ENCODE results near the gene SCPEP1.

DNA sequence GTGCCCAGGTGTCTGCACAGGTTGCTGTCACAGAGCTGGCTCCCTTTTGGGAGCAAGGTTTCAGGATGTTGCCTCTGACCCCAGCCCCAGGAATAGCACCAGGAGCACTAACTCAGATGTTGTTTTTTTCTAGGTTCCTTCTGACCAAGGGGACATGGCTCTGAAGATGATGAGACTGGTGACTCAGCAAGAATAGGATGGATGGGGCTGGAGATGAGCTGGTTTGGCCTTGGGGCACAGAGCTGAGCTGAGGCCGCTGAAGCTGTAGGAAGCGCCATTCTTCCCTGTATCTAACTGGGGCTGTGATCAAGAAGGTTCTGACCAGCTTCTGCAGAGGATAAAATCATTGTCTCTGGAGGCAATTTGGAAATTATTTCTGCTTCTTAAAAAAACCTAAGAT, 28.1 kb downstream of the SCPEP1 start:
- TF ChIP-seq, protein P1, sequence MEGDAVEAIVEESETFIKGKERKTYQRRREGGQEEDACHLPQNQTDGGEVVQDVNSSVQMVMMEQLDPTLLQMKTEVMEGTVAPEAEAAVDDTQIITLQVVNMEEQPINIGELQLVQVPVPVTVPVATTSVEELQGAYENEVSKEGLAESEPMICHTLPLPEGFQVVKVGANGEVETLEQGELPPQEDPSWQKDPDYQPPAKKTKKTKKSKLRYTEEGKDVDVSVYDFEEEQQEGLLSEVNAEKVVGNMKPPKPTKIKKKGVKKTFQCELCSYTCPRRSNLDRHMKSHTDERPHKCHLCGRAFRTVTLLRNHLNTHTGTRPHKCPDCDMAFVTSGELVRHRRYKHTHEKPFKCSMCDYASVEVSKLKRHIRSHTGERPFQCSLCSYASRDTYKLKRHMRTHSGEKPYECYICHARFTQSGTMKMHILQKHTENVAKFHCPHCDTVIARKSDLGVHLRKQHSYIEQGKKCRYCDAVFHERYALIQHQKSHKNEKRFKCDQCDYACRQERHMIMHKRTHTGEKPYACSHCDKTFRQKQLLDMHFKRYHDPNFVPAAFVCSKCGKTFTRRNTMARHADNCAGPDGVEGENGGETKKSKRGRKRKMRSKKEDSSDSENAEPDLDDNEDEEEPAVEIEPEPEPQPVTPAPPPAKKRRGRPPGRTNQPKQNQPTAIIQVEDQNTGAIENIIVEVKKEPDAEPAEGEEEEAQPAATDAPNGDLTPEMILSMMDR (IDR thresholded peaks at IDR 0.05) = no peak
- no peak for TF ChIP-seq POLR2A (IDR thresholded peaks at IDR 0.05)

Measured in right lobe of liver (tissue), 4 donors.